B cell (primary cell): ENCODE data around the gene ZNF320. TPM values are rescaled to one million over a fixed set of nuclear protein-coding genes. Genes with fewer than 3 reads are reported as not detected.

Experiments
- ATAC-seq: fragments of 200-7000 bp; cut with Tn5 transposase; one replicate; pipeline ENCODE4 v1.10.0; 2021; ENCODE audit warnings: low read depth, mild to moderate bottlenecking, moderate number of reproducible peaks, moderate library complexity
- CTCF ChIA-PET: fragments of 350-600 bp; sonication (Branson Sonifier 250); formaldehyde crosslinking; loops from one replicate; lab custom pipeline; 2021; ENCODE audit warnings: antibody characterized with exemption, inconsistent platforms; lab: Charles Lee
- POLR2A ChIA-PET: fragments of 350-600 bp; sonication (Branson Sonifier 250); formaldehyde crosslinking; loops from one replicate; lab custom pipeline; 2021; ENCODE audit warnings: antibody characterized with exemption; lab: Charles Lee
- DNase-seq: peaks from one replicate; pipeline ENCODE4 v3.0.0; 2013
- H2AFZ ChIP-seq: 2 replicates; pipeline ENCODE4 v1.6.1; 2012; ENCODE audit warnings: mild to moderate bottlenecking, low read depth, low read length; ENCODE audit not compliant: insufficient read depth, poor library complexity, severe bottlenecking
- H3K27ac ChIP-seq, 2 donors: 1 replicate in 1 of 2; 2 replicates in 1 of 2; pipeline ENCODE4 v1.5.1; 2012 to 2013; ENCODE audit warnings: low read length in 2 of 2, mild to moderate bottlenecking in 2 of 2, moderate library complexity in 1 of 2
- H3K27me3 ChIP-seq, 4 experiments: fragments of 200-600 bp in 1 of 4; sonication (generic) in 1 of 4; replicated peaks in 1 of 4; 1 replicate in 2 of 4; 2 replicates in 2 of 4; pipeline versions ENCODE4 v1.6.1 to v1.7.0; 2013 to 2016; ENCODE audit warnings: low read length in 3 of 4, mild to moderate bottlenecking in 2 of 4, mixed read lengths in 1 of 4, moderate library complexity in 1 of 4; ENCODE audit not compliant: insufficient read depth in 4 of 4, control insufficient read depth in 3 of 4; ENCODE audit errors: control extremely low read depth in 1 of 4
- H3K36me3 ChIP-seq, 2 experiments: replicated peaks in 1 of 2; 1 replicate in 1 of 2; 2 replicates in 1 of 2; pipeline versions ENCODE4 v1.6.1 to v1.7.1; 2013; ENCODE audit warnings: low read length in 1 of 2; ENCODE audit not compliant: insufficient read depth in 2 of 2, control insufficient read depth in 1 of 2; ENCODE audit errors: control extremely low read depth in 1 of 2, extremely low read depth in 1 of 2
- H3K4me1 ChIP-seq, 2 donors: fragments of 200-600 bp in 1 of 2; sonication (generic) in 1 of 2; 1 replicate in 1 of 2; 2 replicates in 1 of 2; pipeline versions ENCODE4 v1.5.1 to v1.6.1; 2013 to 2017; ENCODE audit warnings: low read length in 2 of 2; ENCODE audit not compliant: control insufficient read depth in 2 of 2, insufficient read depth in 2 of 2
- H3K4me2 ChIP-seq: replicated peaks from 2 replicates; pipeline ENCODE3; 2012; ENCODE audit warnings: mild to moderate bottlenecking, low read depth, low read length; ENCODE audit not compliant: poor library complexity, severe bottlenecking
- H3K4me3 ChIP-seq, 5 experiments: fragments of 200-600 bp in 1 of 5; sonication (generic) in 1 of 5; 1 replicate in 3 of 5; 2 replicates in 2 of 5; pipeline versions ENCODE4 v1.5.1 to v1.7.0; 2011 to 2016; ENCODE audit warnings: low read length in 4 of 5, mild to moderate bottlenecking in 4 of 5, low read depth in 2 of 5, control low read depth in 1 of 5, moderate library complexity in 1 of 5; ENCODE audit not compliant: insufficient read depth in 1 of 5; ENCODE audit errors: control extremely low read depth in 1 of 5, extremely low read depth in 1 of 5
- H3K79me2 ChIP-seq: fragments of 200-600 bp; sonication (generic); one replicate; pipeline ENCODE4 v1.6.0; 2016; ENCODE audit warnings: low read length; ENCODE audit not compliant: control insufficient read depth, insufficient read depth
- H3K9ac ChIP-seq: fragments of 200-600 bp; sonication (generic); 2 replicates; pipeline ENCODE4 v1.6.1; 2017; ENCODE audit warnings: mild to moderate bottlenecking, low read length, moderate library complexity
- H3K9me3 ChIP-seq, 3 donors: one replicate each; pipeline versions ENCODE4 v1.6.1 to v1.7.1; 2013; ENCODE audit warnings: low read length in 2 of 3; ENCODE audit not compliant: control insufficient read depth in 2 of 3, insufficient read depth in 1 of 3; ENCODE audit errors: control extremely low read depth in 1 of 3
- H4K20me1 ChIP-seq: 2 replicates; pipeline ENCODE4 v1.6.0; 2012; ENCODE audit warnings: mild to moderate bottlenecking, low read length; ENCODE audit not compliant: insufficient read depth, control insufficient read depth, poor library complexity, severe bottlenecking
- H3K27ac Mint-ChIP-seq: one replicate; pipeline ENCODE4 v1.8.0; 2021; ENCODE audit warnings: mixed read lengths
- H3K27me3 Mint-ChIP-seq: one replicate; pipeline ENCODE4 v1.8.0; 2021; ENCODE audit warnings: mixed read lengths
- H3K4me1 Mint-ChIP-seq: one replicate; pipeline ENCODE4 v1.8.0; 2021; ENCODE audit warnings: mixed read lengths
- H3K4me3 Mint-ChIP-seq: one replicate; pipeline ENCODE4 v1.8.0; 2021; ENCODE audit warnings: mixed read lengths
- H3K9me3 Mint-ChIP-seq: one replicate; pipeline ENCODE4 v1.8.0; 2022; ENCODE audit warnings: mixed read lengths; ENCODE audit not compliant: insufficient read depth
- CTCF ChIP-seq: fragments of 200-600 bp; IDR thresholded peaks from one replicate; pipeline ENCODE4 v1.8.0; 2022; ENCODE audit warnings: antibody characterized with exemption, mild to moderate bottlenecking
- EZH2 ChIP-seq: IDR thresholded peaks from 2 replicates; pipeline ENCODE4 v1.6.1; 2012; ENCODE audit warnings: borderline replicate concordance, low read depth, mild to moderate bottlenecking, moderate library complexity, low read length; ENCODE audit not compliant: insufficient read depth, poor library complexity, severe bottlenecking
- WGBS: methylation state at CpG from one replicate; pipeline ENCODE4 v1.1.5; 2013; ENCODE audit warnings: missing lambda C conversion rate; ENCODE audit not compliant: insufficient coverage; 5-methylcytosine and 5-hydroxymethylcytosine counted together
- intact Hi-C: fragments of 100-400 bp; cut with micrococcal nuclease; formaldehyde crosslinking; loops from one replicate; pipeline ENCODE4 v1.10.0; 2022
- polyA minus RNA-seq: library from RNA; depleted of rRNA, polyadenylated mRNA; stranded (reverse); fragments of >200 nt; gene quantifications from 2 replicates; pipeline ENCODE4 v1.2.3, GENCODE V29; 2012
- polyA plus RNA-seq: library from polyadenylated mRNA; depleted of rRNA; stranded (reverse); fragments of >200 nt; gene quantifications from 2 replicates; pipeline ENCODE4 v1.2.3, GENCODE V29; 2012
- total RNA-seq, 2 donors: library from RNA; stranded (reverse); fragments of 120-200 nt in 1 of 2; gene quantifications; 1 replicate in 1 of 2; 2 replicates in 1 of 2; pipeline versions ENCODE4 v1.2.3 to v1.2.4, GENCODE V29; 2013 to 2022

The ZNF320 gene
- 33.1 and 36.0 TPM in 2 replicates for total RNA-seq
- total RNA-seq (2013): 15.9 TPM
- polyA plus RNA-seq: 7.8 and 14.5 TPM in 2 replicates
- polyA minus RNA-seq: 12.4 and 15.0 TPM in 2 replicates

- peaks cover 0 to 10% (median 0%) of the 10 kb centered on the region in 3 donors for H3K9me3 ChIP-seq
- no peaks in the 10 kb centered on the region for H4K20me1 ChIP-seq
- no peaks in the 10 kb centered on the region for H3K9me3 Mint-ChIP-seq
- peak within 1 kb of the TSS; percentile 66 to 83 for H3K27ac ChIP-seq
- no peak for TF ChIP-seq CTCF
- TF ChIP-seq EZH2: no peak
- ATAC-seq: peak; percentile 100
- H3K9ac ChIP-seq: peak within 1 kb of the TSS; percentile 85
- peaks cover 33% of the 10 kb centered on the region for H3K79me2 ChIP-seq
- H3K27me3 ChIP-seq: no peaks in the 10 kb centered on the region
- no peaks in the 10 kb centered on the region for H3K27me3 Mint-ChIP-seq
- peak within 1 kb of the TSS; percentile 96 for H3K4me3 Mint-ChIP-seq
- peak within 1 kb of the TSS; percentile 94 for H3K27ac Mint-ChIP-seq
- 2% methylated on average over 55 of the region's 56 CpGs for WGBS
- peak within 1 kb of the TSS; percentile 87 for H2AFZ ChIP-seq
- ChIA-PET POLR2A (interaction anchor here (0.6 kb wide), 1 partner anchor 161 kb away, joined by 3 read pairs; no protein-coding TSS in a partner anchor), CTCF (no interaction called here)
- intact Hi-C loops: loop anchor here (1.0 to 5.0 kb wide), 10 partner anchors 25 to 726 kb away; partner anchors contain the start of genes ZNF160, ZNF468, ZNF525 and ZNF808
- H3K36me3 ChIP-seq: peaks cover 1 to 7% of the 10 kb centered on the region in 2 experiments
- DNase-seq: peak; percentile 95
- H3K4me2 ChIP-seq: peak within 1 kb of the TSS; percentile 88
- peak within 1 kb of the TSS; percentile 85 to 98 (median 98) for H3K4me3 ChIP-seq
- H3K4me1 ChIP-seq: peaks cover 5 to 17% of the 10 kb centered on the region in 2 donors
- peaks cover 20% of the 10 kb centered on the region for H3K4me1 Mint-ChIP-seq
Measured at GRCh38 chr19:52897138-52897935, at the start of gene ZNF320. Gene ZNF320 (minus strand): TSS chr19:52897635. CDS start chr19:52890255, 7,380 bp downstream.
